ENCODE data around the gene SMAD1.

The SMAD1 gene

DNA sequence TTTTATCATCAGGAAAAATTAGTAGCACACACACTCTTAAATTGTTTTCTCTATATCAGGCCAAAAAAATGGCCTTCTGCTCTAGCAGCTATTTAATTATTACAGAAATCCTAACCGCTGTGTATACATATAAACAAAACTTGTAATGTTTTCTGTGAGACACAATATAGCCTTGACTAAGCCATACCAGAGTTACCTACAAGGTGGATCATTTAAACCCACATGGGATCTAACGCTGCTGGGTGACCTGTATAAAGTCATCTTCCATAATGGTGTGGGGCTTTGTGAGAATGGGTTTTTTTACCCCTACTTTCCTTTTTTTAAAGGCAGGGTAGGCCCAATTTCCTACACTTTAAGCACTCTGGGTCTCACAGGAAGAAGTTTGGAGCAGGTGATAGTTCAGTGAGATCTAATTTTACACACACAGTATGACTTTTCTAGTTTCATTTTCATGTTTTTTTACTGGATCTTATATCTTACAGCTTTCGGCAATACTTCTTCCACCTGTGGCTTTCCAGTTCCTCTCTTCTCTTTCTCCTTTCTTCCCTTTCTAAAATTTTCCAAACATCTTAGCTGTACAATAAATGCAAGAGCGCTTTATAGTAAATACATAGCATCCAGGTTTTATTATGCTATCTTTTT is 70.6 kb downstream of the SMAD1 start:
- DNase-seq (ENCODE audit: low read depth): no peak
- TF ChIP-seq, protein P1, sequence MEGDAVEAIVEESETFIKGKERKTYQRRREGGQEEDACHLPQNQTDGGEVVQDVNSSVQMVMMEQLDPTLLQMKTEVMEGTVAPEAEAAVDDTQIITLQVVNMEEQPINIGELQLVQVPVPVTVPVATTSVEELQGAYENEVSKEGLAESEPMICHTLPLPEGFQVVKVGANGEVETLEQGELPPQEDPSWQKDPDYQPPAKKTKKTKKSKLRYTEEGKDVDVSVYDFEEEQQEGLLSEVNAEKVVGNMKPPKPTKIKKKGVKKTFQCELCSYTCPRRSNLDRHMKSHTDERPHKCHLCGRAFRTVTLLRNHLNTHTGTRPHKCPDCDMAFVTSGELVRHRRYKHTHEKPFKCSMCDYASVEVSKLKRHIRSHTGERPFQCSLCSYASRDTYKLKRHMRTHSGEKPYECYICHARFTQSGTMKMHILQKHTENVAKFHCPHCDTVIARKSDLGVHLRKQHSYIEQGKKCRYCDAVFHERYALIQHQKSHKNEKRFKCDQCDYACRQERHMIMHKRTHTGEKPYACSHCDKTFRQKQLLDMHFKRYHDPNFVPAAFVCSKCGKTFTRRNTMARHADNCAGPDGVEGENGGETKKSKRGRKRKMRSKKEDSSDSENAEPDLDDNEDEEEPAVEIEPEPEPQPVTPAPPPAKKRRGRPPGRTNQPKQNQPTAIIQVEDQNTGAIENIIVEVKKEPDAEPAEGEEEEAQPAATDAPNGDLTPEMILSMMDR (conservative IDR thresholded peaks at IDR 0.05; ENCODE audit: low read depth, low read length): no peak
- H3K4me3 ChIP-seq (ENCODE audit: low read depth, low read length): no peak overlapping the region

DNA sequence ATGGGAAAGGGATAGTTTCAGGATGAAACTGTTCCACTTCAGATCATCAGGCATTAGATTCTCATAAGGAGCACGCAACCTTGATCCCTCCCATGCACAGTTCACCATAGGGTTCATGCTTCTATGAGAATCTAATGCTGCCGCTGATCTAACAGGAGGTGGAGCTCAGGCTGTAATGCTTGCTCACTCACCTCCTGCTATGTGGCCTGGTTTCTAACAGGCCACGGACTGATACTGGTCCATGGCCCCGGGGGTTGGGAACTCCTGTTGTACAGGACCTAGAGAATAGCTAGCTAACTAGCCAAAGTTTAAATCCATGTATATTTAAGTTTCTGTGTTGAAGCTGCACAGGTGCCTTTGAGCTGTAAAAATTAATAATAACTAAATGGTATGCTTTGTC is 71.7 kb downstream of the SMAD1 start:
- TF ChIP-seq, protein P1 (conservative IDR thresholded peaks at IDR 0.05; ENCODE audit: low read depth, low read length): no peak
- no peak overlapping the region for H3K4me3 ChIP-seq (ENCODE audit: low read depth, low read length)
- no peak for DNase-seq (ENCODE audit: low read depth)

DNA sequence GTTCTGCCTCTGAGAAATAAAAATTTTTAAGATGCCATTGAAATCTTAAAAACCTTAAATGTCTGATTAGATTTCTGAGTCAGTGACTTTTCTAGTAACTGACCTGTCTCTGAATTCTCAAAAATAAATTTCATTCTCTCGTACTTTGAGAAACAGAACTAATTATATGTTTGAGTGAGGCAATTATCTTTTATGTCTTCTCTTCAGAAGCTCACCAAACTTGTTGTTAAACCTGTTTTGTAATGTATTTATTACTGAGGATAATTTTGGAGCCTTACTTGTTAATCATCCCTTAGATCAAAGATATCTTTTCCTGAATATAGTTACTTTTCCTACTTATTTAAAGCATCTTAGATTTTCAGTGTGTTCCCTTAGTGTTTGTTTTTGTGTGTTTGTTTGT is 73.0 kb downstream of the SMAD1 start:
- TF ChIP-seq, protein P1 (conservative IDR thresholded peaks at IDR 0.05; ENCODE audit: low read depth, low read length): no peak
- no peak overlapping the region for H3K4me3 ChIP-seq (ENCODE audit: low read depth, low read length)
- DNase-seq (ENCODE audit: low read depth): no peak

DNA sequence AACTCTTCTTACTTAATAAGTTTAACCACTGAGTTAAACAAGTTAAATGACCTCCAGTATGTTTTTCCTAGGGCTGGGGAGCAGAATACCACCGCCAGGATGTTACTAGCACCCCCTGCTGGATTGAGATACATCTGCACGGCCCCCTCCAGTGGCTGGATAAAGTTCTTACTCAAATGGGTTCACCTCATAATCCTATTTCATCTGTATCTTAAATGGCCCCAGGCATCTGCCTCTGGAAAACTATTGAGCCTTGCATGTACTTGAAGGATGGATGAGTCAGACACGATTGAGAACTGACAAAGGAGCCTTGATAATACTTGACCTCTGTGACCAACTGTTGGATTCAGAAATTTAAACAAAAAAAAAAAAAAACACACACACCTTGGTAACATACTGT is 76.1 kb downstream of the SMAD1 start:
- TF ChIP-seq, protein P1 (conservative IDR thresholded peaks at IDR 0.05; ENCODE audit: low read depth, low read length): peak; percentile 100
- peak; percentile 88 for DNase-seq (ENCODE audit: low read depth)
- H3K4me3 ChIP-seq (ENCODE audit: low read depth, low read length): no peak overlapping the region

GRCh38 chr4:145563293-145563985 is 81.8 kb downstream of the SMAD1 start:
- TF ChIP-seq, protein P1 (conservative IDR thresholded peaks at IDR 0.05; ENCODE audit: low read depth, low read length): no peak
- DNase-seq (ENCODE audit: low read depth): no peak
- no peak overlapping the region for H3K4me3 ChIP-seq (ENCODE audit: low read depth, low read length)

DNA sequence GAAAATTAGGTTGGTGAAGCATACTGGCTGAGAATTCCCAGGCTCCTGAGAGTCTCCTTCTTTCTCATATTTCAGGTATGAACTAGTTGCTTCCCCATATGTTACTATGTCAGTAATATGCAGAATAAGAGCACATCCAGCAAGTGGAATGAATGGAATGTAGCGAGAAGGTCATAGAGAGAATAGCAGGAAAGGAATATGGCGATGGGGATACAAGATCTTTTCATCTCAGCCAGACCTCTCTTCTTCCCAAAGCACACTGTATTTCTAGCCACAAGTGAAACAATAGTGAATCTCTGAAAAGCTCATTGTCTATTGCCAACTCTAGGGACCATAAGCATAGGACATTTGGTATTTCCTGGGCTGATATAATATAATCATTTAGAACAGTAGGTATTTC is 82.9 kb downstream of the SMAD1 start:
- peak; percentile 19 for DNase-seq (ENCODE audit: low read depth)
- no peak overlapping the region for H3K4me3 ChIP-seq (ENCODE audit: low read depth, low read length)
- TF ChIP-seq, protein P1 (conservative IDR thresholded peaks at IDR 0.05; ENCODE audit: low read depth, low read length): no peak

DNA sequence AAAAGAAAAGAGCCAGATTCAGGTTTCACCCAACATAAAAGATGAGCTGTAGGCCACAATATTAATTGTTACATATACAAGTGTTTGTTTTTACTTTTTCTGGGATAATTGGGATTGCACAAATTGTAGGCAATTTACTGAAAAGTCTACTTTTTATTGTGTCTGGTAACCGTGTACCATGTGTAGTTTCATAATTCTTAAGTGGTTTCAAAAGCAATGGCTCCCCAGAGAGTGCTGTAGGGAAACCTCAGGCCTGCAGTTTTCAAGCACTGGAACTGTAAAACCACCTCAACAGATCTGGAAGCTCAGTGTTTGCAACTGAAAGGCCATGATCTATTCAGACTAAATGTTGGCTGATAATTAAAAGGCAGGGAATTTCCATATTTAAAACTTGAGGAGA is 83.7 kb downstream of the SMAD1 start:
- TF ChIP-seq, protein P1 (conservative IDR thresholded peaks at IDR 0.05; ENCODE audit: low read depth, low read length): no peak

More for the DNA sequence above, 83.7 kb downstream of the SMAD1 start:
- DNase-seq (ENCODE audit: low read depth): no peak
- H3K4me3 ChIP-seq (ENCODE audit: low read depth, low read length): no peak overlapping the region
